Fibroblast of the aortic adventitia (primary cell): ENCODE measurements around the gene ITPKC. TPM values are rescaled to one million over a fixed set of nuclear protein-coding genes. Genes with fewer than 3 reads are reported as not detected.

Experiments
- DNase-seq: peaks from one replicate; pipeline ENCODE4 v3.0.0-alpha.2; 2010; ENCODE audit warnings: low read depth
- H3K4me3 ChIP-seq: 2 replicates; pipeline ENCODE4 v1.5.1; 2011; ENCODE audit warnings: low read depth, mild to moderate bottlenecking, control low read depth, low read length, moderate library complexity
- CTCF ChIP-seq: IDR thresholded peaks from 2 replicates; pipeline ENCODE4 v1.5.1; 2011; ENCODE audit warnings: mild to moderate bottlenecking, low read length, control low read depth, inconsistent platforms; ENCODE audit not compliant: insufficient read depth
- total RNA-seq: library from RNA; depleted of rRNA; stranded (reverse); fragments of >200 nt; gene quantifications from 2 replicates; pipeline ENCODE4 v1.2.3, GENCODE V29; 2012; ENCODE audit warnings: low replicate concordance

The ITPKC gene
- total RNA-seq, 1 donor, result 12.7 TPM

GRCh38 chr19:40774916-40775631 lies 58.2 kb downstream of the ITPKC start, which contains the start of gene MIA:
Gene MIA (plus strand): TSS chr19:40775521. CDS start chr19:40775543, 22 bp downstream.
- no peak for DNase-seq
- H3K4me3 ChIP-seq, result no peak within 1 kb of the TSS
- no peak for TF ChIP-seq CTCF

- no peak overlapping the region for H3K4me3 ChIP-seq
- no peak for TF ChIP-seq CTCF
- DNase-seq, result no peak
Measured at GRCh38 chr19:40775632-40776022, 58.7 kb downstream of the ITPKC start.

GRCh38 chr19:40776364-40776763 lies 59.5 kb downstream of the ITPKC start:
- H3K4me3 ChIP-seq, result no peak overlapping the region
- no peak for TF ChIP-seq CTCF

GRCh38 chr19:40776932-40777644 lies 60.2 kb downstream of the ITPKC start:
- no peak for TF ChIP-seq CTCF
- H3K4me3 ChIP-seq, result peak overlapping the region; percentile 68
- peak; percentile 94 for DNase-seq

More at GRCh38 chr19:40776364-40776763, 59.5 kb downstream of the ITPKC start:
- DNase-seq, result no peak

- peak overlapping the region; percentile 68 for H3K4me3 ChIP-seq
- no peak for TF ChIP-seq CTCF
- DNase-seq, result no peak
Measured at GRCh38 chr19:40777645-40777936, 60.7 kb downstream of the ITPKC start.

GRCh38 chr19:40777937-40778705 lies 61.2 kb downstream of the ITPKC start, which contains the start of gene RAB4B:
Gene RAB4B (plus strand): TSS chr19:40778247. CDS start chr19:40778376, 129 bp downstream.
- H3K4me3 ChIP-seq, result peak within 1 kb of the TSS; percentile 81
- no peak for TF ChIP-seq CTCF
- DNase-seq, result peak; percentile 99
